Stimulated activated CD8-positive, alpha-beta memory T cell treated with anti-CD3 and anti-CD28 coated beads, Interleukin-7, amount 100 ng/mL, for 48 hours (primary cell): ENCODE data around the gene CUEDC2.

Experiments
- DNase-seq, 2 donors: peaks; one replicate each; pipeline ENCODE4 v3.0.0-alpha.2; 2020; ENCODE audit warnings: low read depth in 1 of 2; ENCODE audit errors: extremely low read depth in 1 of 2

Gene CUEDC2

DNA sequence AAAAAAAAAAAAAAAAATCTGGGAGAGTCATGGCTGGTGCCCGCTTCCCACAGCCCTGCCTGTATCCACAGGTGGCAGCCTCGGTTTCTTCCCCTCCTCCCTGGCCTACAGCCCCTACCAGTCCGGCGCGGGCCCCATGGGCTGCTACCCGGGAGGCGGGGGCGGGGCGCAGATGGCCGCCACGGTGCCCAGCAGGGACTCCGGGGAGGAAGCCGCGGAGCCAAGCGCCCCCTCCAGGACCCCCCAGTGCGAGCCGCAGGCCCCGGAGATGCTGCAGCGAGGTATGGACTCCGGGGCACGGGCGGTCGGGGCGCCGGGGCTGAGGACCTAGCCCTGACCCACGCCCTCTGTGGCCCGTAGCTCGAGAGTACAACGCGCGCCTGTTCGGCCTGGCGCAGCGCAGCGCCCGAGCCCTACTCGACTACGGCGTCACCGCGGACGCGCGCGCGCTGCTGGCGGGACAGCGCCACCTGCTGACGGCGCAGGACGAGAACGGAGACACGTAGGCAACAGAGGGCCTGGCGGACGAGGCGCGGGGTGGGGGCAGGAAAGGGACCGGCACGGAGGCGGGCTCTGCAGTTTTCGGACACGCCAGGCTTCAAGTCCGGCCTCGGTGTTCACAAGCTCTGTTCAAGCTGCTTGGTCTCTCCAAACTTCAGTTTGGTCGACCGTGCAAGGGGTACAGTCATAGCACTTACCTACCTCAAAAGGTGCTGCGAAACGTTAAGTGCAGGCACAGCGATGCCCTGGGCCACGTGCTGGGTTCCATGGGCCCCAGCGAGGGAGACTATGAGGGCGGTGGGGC lies 33.0 kb downstream of the CUEDC2 start:
- DNase-seq = peak; percentile 74 to 76

DNA sequence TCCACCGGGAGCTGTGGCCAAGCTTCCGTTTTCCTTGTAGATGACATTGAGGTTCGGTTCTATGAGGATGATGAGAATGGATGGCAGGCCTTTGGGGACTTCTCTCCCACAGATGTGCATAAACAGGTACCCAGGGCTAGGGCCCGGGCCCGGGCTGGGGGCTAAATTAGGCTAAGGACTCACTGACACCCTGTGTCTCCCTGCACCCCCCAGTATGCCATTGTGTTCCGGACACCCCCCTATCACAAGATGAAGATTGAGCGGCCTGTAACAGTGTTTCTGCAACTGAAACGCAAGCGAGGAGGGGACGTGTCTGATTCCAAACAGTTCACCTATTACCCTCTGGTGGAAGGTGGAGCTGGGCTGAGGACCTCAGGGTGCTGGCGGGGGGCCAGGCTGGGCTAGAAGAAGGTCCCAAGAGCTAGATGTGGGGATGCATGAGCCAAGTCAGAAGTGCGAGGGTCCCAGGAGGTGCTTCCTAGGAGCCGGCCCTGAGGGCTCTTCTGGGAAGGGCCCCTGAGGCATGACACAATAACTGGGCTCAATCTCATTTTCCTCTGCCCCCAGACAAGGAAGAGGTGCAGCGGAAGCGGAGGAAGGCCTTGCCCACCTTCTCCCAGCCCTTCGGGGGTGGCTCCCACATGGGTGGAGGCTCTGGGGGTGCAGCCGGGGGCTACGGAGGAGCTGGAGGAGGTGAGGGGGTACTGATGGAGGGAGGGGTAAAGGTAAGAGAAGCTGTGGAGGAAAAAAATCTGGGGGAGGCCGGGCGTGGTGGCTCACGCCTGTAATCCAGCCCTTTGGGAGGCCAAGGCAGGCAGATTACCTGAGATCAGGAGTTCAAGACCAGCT lies 34.0 kb downstream of the CUEDC2 start:
- no peak for DNase-seq

DNA sequence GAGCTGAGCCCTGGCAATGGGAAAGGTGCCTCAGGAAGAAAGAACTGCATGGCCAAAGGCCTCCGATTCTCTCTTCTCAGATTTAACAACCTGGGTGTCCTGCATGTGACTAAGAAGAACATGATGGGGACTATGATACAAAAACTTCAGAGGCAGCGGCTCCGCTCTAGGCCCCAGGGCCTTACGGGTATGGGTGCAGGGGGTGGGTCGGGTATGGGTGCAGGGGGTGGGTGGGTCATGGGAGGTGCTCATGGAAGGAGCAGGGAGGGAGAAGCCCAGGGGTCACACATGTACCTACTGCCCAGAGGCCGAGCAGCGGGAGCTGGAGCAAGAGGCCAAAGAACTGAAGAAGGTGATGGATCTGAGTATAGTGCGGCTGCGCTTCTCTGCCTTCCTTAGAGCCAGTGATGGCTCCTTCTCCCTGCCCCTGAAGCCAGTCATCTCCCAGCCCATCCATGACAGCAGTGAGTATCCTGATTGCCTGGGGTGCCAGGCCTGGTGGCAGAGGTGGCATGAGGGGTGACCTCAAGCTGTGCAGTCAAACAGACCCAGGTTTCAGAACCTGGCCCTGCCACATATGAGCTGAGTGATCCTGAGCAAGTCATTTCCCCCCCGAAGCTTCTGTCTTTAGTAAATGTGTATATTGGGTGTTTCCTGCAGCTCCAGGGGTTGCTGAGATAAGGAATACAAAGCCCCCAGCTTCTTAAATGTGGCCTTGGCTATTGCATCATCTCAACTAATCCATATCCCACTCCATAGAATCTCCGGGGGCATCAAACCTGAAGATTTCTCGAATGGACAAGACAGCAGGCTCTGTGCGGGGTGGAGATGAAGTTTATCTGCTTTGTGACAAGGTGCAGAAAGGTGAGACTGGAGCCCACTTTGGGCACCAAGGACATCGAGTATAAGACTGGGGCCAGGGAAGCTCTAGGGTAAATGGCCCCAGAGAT lies 34.9 kb downstream of the CUEDC2 start:
- no peak for DNase-seq

DNA sequence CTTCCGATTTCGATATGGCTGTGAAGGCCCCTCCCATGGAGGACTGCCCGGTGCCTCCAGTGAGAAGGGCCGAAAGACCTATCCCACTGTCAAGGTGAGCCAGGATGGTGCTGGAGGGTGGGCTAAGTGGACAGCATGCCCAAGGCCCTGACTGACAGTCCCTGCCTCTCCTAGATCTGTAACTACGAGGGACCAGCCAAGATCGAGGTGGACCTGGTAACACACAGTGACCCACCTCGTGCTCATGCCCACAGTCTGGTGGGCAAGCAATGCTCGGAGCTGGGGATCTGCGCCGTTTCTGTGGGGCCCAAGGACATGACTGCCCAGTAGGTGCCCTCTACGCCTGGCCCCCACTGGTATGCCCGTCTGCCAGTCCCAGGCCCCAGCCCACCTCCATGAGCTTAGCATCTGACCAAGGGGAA lies 35.6 kb downstream of the CUEDC2 start:
- DNase-seq = no peak

DNA sequence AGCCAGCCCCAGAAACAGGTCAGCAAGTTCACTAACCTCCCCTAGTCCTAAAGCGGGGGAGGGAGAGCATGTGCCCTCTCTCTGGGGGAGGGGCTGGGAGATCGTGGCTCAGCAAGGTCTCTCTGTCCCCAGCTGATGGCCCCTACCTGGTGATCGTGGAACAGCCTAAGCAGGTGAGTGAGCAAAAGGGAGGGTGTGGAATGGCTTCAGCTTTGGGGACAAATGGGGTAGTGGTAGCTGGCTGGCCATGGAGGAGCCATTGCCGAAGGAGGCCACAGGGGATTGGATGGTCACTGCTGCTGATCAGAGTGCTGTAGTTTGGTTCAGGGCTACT lies 36.1 kb downstream of the CUEDC2 start:
- DNase-seq = no peak

DNA sequence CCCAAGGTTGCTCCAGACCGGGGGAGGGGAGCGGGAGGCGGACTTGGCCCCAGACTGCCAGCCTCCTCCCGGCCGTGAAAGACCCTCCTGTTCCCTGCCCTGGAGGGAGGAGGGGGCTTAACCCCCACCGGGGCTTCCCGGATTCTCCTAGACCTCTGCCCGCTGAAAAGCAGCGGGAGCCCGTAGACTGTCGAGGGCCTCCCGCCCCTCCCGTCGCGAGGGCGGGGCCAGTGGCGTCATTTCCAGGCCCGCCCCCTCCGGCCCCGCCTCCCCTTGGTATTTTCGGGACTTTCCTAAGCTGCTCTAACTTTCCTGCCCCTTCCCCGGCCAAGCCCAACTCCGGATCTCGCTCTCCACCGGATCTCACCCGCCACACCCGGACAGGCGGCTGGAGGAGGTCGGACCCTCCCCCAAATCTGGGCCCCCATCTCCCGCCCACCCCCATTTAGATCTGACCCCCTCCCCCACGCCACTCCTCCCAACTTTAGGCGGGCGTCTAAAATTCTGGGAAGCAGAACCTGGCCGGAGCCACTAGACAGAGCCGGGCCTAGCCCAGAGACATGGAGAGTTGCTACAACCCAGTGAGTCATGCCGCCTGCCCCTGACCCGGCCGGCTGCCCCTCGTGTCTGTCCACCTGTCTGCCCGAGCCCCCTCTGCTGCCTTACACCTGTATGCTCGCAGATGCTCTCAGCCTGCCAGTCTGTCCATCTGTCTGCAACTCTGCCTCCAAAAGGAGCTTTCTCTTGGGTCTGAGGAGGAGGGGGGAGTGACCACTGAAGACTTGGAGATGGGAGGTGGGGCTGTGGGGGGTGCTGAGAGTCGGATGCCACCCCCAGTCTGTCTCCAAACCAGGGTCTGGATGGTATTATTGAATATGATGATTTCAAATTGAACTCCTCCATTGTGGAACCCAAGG lies 36.7 kb downstream of the CUEDC2 start, which contains the start of gene NFKB2:
Gene NFKB2, plus strand, starts transcription at position 306 of the 917 bp plus-strand sequence. Its CDS starts 255 bp downstream, at position 561.
- DNase-seq = peak; percentile 78 to 80

DNA sequence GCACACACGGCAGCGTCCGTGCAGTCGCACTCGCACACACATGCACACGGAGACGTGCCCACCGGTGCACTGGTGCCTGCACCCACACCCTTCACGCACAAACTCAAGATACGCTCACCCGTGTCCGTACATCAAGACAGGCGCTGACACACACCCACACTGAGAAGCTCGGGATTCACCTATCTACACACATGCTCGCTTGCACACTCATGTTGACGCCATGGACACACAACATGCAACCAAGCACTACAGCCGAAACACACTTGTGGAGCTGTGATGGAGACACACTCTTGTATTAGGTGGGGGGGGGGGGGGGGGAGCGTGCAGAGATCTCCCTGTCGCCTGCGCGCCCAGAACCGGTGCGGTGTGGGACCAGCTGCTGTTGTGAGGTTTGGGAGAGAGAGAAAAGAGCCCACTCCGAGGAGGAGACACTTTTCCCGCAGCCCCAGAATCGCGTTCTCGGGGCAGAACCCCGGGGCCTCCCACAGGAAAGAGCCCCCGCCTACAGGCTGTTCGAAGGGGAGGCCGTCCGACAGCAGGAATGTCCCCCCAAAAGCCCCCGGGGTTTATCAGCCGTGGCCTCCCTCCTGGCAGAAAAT lies 37.5 kb downstream of the CUEDC2 start:
- peak in 1 of 2 donors; percentile 46 for DNase-seq

DNA sequence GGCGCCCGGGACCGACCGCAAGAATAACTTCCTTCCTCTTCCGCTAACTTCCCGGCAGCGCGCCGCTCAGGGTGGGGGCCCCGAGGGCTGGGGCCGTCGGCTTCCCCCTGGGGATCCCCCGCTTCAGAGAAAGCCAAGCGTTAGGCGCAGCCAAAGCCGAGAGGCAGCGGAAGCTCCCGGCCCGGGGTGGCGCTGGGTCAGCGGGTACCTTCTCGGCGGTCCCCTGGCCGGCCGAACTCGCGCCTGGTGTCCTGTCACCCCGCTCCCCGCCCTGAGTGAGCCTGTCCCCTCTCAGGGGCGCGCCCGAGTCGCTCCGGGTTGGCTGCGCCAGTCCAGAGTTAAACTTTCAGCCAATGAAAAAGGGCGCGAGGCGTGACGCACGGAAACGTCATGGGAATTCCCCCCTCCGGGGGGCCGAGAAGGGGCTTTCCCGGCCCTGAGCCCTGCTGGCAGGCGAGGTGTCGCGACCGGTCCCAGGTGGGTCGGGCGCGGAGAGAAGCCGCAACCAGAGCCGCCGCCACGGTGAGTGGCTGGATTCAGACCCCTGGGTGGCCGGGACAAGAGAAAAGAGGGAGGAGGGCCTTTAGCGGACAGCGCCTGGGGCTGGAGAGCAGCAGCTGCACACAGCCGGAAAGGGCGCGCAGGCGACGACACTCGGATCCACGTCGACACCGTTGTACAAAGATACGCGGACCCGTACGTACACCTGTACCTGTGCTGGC lies 38.1 kb downstream of the CUEDC2 start:
- DNase-seq = peak; percentile 97 to 98

DNA sequence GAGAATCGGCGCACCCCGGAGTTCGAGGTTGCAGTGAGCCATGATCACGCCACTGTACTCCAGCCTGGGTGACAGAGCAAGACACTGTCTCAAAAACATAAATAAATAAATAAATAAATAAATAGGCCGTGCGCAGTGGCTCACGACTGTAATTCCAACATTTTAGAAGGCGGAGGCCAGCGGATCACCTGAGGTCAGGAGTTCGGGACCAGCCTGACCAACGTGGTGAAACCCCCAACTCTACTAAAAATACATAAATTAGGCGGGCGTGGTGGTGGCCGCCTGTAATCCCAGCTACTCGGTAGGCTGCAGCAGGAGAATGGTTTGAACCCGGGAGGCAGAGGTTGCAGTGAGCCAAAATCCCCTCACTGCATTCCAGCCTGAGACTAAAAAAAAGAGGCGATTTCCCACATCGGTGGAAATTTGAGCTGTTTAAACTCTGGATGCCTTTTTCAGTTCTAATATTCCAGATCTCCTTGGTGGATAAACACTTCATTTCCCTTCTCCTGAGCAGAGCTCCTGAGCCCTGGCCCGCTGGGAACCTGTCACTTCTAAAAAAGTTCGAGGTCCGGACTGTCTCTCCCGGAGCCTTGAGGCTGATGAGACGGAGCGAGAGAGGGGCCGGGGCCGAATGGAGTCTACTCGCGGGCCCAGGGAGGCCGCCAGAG lies 38.8 kb downstream of the CUEDC2 start:
- no peak for DNase-seq

DNA sequence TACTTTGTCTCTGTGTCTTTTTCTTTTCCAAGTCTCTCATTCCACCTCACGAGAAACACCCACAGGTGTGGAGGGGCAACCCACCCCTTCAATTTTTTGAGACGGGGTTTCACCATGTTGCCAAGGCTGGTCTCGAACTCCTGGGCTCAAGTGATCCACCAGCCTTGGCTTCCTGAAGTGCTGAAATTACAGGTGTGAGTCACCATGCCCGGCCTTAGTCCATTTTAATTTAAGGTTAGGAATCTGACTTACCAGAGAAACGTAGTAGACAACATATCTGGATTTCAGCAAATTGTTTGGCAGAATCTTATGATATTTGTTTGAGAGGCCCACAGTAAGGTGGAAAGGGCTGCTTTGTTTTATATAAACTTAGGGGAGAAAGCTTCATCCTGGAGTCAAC lies 40.1 kb downstream of the CUEDC2 start:
- DNase-seq = no peak

DNA sequence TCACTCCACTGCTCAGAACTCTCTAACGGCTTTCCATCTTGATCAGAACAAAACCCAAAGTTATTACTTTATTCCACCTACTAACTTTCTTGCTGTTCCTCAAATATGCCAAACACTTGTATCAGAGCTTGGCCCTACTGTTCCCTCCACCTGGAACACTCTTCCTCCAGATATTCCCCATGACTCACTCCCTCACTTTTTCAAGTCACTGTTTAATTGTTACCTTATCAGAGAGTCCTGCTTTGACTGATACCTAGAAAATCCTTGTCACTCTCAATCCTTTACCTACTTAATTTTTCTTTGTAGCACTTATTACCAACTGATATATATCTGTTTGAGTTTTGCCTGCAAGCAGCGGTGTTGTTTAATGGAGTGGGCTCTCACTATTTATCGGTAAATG lies 42.5 kb downstream of the CUEDC2 start:
- DNase-seq = no peak

DNA sequence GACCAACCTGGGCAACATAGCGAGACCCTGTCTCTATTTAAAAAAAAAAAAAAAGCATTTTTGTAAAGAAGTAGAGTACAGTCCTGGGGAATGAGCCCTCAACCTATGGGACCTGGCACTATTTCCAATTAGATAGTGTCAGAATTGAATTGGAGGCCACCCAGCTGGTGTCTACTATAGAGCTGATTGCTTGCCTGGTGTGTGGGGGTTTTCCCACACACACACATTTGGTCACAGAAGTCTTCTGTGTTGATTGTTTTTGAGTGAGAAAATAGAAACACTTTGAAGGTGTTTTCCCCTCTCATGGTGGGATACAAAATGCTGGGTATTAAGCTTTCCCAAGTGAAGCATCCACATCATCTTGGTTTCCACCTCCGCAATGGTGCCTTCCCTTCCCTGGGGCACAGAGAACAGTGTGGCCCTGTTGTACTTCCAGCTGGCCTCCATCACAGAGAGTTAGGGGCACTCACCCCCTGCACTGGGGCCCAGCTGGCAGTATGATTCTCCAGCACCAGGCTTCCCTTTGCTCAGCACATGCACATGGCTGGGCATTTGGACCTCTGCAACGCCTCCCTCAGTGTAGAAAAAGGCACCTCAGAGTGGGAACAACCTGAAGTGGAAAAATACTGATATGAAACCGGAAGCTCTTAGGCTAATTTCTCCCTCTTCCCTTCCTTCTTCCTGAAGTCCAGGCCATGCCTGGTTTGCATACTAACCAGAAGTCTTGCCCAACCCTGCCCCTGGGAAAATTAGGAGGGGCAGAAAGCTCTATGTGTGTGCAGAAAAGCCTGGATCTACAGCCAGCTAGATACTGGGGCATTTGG lies 47.6 kb downstream of the CUEDC2 start:
- no peak for DNase-seq

DNA sequence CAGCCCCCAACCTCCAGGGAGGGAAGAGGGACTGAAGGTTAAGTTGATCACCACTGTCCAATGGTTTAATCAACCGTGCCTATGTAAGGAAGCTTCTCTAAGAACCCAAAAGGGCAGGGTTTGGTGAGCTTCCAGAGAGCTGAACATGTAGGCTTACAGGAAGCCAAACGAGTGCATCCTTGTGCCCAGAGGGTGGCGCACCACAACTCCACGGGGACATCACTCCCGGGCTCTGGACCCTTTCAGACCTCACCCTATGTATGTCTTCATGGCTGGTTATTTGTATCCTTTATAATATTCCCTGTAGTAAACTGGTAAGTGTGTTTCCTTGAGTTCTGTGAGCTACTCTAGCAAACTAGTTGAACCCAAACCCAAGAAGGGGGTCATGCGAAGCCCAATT lies 48.3 kb downstream of the CUEDC2 start:
- DNase-seq = no peak

DNA sequence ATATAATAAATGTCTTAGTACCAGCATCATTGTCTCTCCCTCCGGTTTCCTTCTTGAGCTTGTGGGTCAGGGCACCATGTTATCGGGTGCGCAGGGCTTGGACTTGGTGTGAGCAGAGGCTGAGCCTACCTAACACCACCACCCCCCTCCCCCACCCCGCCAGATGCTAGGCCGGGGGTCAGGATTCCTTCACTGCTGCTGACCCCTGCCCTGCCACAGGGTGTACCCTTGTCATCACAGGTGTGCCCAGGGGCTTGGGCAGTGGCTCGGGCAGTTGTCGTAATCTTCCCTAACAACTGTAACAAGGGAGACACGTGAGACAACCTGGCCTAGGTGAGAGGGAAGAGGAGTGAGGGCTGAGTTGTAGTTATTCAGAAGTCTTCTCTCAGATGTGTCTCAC lies 49.5 kb downstream of the CUEDC2 start:
- DNase-seq = no peak

DNA sequence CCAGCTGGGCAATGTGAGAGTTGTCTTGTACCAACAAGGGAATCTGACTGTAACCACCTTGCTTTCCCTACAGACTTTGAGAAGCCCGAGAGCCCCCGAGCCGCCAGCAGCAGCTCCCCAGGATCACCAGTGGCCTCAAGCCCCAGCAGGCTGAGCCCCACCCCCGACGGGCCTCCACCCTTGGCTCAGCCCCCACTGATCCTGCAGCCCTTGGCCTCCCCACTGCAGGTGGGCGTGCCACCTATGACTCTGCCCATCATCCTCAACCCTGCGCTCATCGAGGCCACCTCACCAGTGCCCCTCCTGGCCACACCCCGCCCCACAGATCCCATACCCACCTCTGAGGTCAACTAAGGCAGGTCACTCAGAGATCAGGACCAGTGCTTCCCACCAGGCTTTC lies 50.4 kb downstream of the CUEDC2 start:
- DNase-seq = no peak

DNA sequence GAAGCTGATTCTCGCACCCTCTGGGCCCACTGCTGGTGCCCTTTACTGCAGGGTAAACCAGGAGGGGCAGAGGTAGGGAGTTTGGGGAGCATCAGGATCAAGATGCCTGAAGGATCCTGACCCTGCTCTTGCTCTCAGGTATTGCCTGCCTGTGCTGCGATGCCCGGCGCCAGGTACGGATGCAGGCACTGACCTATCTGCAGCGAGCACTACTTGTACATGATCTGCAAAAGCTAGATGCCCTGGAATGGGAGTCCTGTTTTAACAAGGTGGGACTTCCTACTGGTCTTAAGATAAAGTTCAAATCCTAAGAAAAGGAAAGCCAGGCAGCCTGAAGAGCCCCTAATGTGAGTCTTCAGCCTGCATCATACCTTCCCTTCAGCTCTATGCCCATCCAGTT lies 53.0 kb downstream of the CUEDC2 start:
- DNase-seq = no peak

DNA sequence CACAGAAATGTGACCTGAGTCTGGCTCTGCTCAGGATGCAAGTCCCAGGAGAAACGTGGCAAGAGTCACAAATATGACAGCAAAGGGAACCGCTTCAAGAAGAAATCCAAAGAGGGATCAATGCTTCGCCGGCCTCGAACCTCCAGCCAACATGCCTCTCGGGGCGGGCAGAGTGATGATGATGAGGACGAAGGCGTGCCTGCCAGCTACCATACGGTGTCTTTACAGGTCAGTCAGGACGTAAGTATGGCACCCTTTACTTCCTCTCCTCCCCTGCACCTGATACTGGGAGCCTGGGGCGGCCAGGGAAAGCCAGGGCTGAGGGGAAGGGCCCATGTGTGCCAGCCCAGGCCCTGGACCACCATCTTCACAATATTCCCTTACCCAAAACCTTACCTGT lies 55.5 kb downstream of the CUEDC2 start:
- no peak for DNase-seq
